K562 (cell line): ENCODE data around the gene MAGEB4. TPM values are rescaled to one million over a fixed set of nuclear protein-coding genes. Genes with fewer than 3 reads are reported as not detected.

Source experiments
- BRCA1 ChIP-seq, 2 experiments: fragments of 450-650 bp in 1 of 2; sonication (generic) in 1 of 2; formaldehyde crosslinking in 1 of 2; IDR thresholded peaks; 2 replicates each; pipeline versions ENCODE4 v1.5.0 to v1.6.1; 2017 to 2020; ENCODE audit warnings: mild to moderate bottlenecking in 1 of 2, missing genetic modification reagents in 1 of 2
- CBX1 ChIP-seq: sonication (generic); IDR thresholded peaks from 2 replicates; pipeline ENCODE4 v1.6.1; 2016; ENCODE audit warnings: antibody characterized with exemption, low read depth, mild to moderate bottlenecking
- CCNT2 ChIP-seq: IDR thresholded peaks from 2 replicates; pipeline ENCODE4 v1.6.1; 2011; ENCODE audit warnings: borderline replicate concordance, low read depth, mild to moderate bottlenecking, moderate library complexity, mixed read lengths, low read length; ENCODE audit not compliant: insufficient read length; ENCODE audit errors: extremely low read depth
- CHD2 ChIP-seq: IDR thresholded peaks from 2 replicates; pipeline ENCODE4 v1.6.1; 2011; ENCODE audit warnings: low read depth, low read length
- CTCF ChIP-seq, 3 experiments: IDR thresholded peaks in 2 of 3; conservative IDR thresholded peaks in 1 of 3; 2 replicates each; pipeline ENCODE4 v1.5.1; 2011 to 2012; ENCODE audit warnings: low read length in 3 of 3, mild to moderate bottlenecking in 3 of 3, control low read depth in 2 of 3, improper control_type of control experiment in 1 of 3, inconsistent platforms in 1 of 3, low read depth in 1 of 3, mixed read lengths in 1 of 3, moderate library complexity in 1 of 3; ENCODE audit not compliant: insufficient read depth in 2 of 3
- DIDO1 ChIP-seq: fragments of 450-650 bp; IDR thresholded peaks from 2 replicates; pipeline ENCODE4 v1.6.1; 2016; ENCODE audit warnings: low read depth, missing biosample characterization, missing genetic modification characterization
- GTF2E2 ChIP-seq: fragments of 200-800 bp; sonication (Bioruptor generic); IDR thresholded peaks from 2 replicates; pipeline ENCODE4 v1.6.1; 2016; ENCODE audit warnings: missing genetic modification characterization, missing compliant biosample characterization
- L3MBTL2 ChIP-seq: fragments of 450-650 bp; IDR thresholded peaks from 2 replicates; pipeline ENCODE4 v1.6.1; 2016; ENCODE audit warnings: mild to moderate bottlenecking, moderate library complexity
- MCM5 ChIP-seq: fragments of 450-650 bp; IDR thresholded peaks from 2 replicates; pipeline ENCODE4 v1.6.1; 2016; ENCODE audit warnings: low read depth
- NFIX ChIP-seq: fragments of 250-450 bp; sonication (Bioruptor Pico); IDR thresholded peaks from 2 replicates; pipeline ENCODE4 v1.4.0; 2020; ENCODE audit warnings: low read depth, mild to moderate bottlenecking, moderate library complexity
- PHB2 ChIP-seq: fragments of 450-650 bp; IDR thresholded peaks from 2 replicates; pipeline ENCODE4 v1.6.1; 2017; ENCODE audit warnings: low read depth
- PRPF4 ChIP-seq: fragments of 200-400 bp; formaldehyde crosslinking; IDR thresholded peaks from one replicate; pipeline ENCODE4 v1.6.1; 2017; ENCODE audit warnings: low read length, low read depth, mild to moderate bottlenecking; ENCODE audit not compliant: insufficient read depth, poor library complexity, severe bottlenecking
- RFX5 ChIP-seq: IDR thresholded peaks from 2 replicates; pipeline ENCODE4 v1.6.1; 2011; ENCODE audit warnings: low read depth, mild to moderate bottlenecking, improper control_type of control experiment, low read length
- RREB1 ChIP-seq: fragments of 250-450 bp; sonication (Bioruptor Pico); IDR thresholded peaks from 2 replicates; pipeline ENCODE4 v1.4.0; 2020
- ZBTB8A ChIP-seq: fragments of 450-650 bp; IDR thresholded peaks from 2 replicates; pipeline ENCODE4 v1.6.1; 2018; ENCODE audit warnings: mild to moderate bottlenecking, moderate library complexity; ENCODE audit not compliant: partially characterized antibody
- ZNF143 ChIP-seq: sonication (generic); formaldehyde crosslinking; IDR thresholded peaks from 2 replicates; pipeline ENCODE4 v1.9.0; 2022; ENCODE audit warnings: mild to moderate bottlenecking, missing genetic modification reagents
- ZNF146 ChIP-seq: IDR thresholded peaks from one replicate; pipeline ENCODE4 v1.6.1; 2018; ENCODE audit warnings: missing compliant biosample characterization; ENCODE audit not compliant: unreplicated experiment
- ZNF175 ChIP-seq: fragments of 200-800 bp; sonication (Bioruptor generic); IDR thresholded peaks from 2 replicates; pipeline ENCODE4 v1.6.1; 2016; ENCODE audit warnings: low read depth, mild to moderate bottlenecking, missing genetic modification characterization, missing compliant biosample characterization
- ZNF316 ChIP-seq: fragments of 450-650 bp; IDR thresholded peaks from 2 replicates; pipeline ENCODE4 v1.6.1; 2016
- ZNF354B ChIP-seq: fragments of 250-450 bp; sonication (Bioruptor Pico); IDR thresholded peaks from 2 replicates; pipeline ENCODE4 v1.4.0; 2020
- ZNF384 ChIP-seq: IDR thresholded peaks from 2 replicates; pipeline ENCODE4 v1.6.1; 2012; ENCODE audit warnings: low read depth, low read length, improper control_type of control experiment
- polyA plus RNA-seq, 8 experiments: library from polyadenylated mRNA; depleted of rRNA in 4 of 8; stranded (reverse) in 5 of 8; unstranded in 3 of 8; fragments of >200 nt; fragmentation: Nextera tagmentation in 2 of 8; fragmentation: Illumina TruSeq in 1 of 8; extraction: Ambion mirVana in 2 of 8; extraction: Trizol in 1 of 8; gene quantifications; 2 replicates each; pipeline versions ENCODE4 v1.2.1 to v1.2.3, GENCODE V29; 2011 to 2014; ENCODE audit warnings: inconsistent platforms in 1 of 8, missing spikeins in 1 of 8
- total RNA-seq, 7 experiments: library from RNA; depleted of rRNA in 6 of 7; stranded (reverse); fragments of >200 nt in 6 of 7; fragmentation: Illumina TruSeq in 2 of 7; extraction: Trizol in 2 of 7; gene quantifications; 2 replicates each; pipeline versions ENCODE4 v1.2.1 to v1.2.3, GENCODE V29; 2011 to 2021; ENCODE audit warnings: low replicate concordance in 1 of 7
- TF ChIP-seq, protein P1 (sequence below): fragments of 250-450 bp; sonication (Bioruptor Pico); IDR thresholded peaks from 2 replicates; pipeline ENCODE4 v1.4.0; 2020

MAGEB4 gene
- total and polyA plus RNA-seq, 9 of the 15 experiments (the other 6 are each of a cell fraction or from before 2014, with no cell fraction given), result 0.04 to 0.09 (median 0.06) TPM; not detected in 6

- TF ChIP-seq ZNF384 (peak; percentile 98), ZNF316 (no peak), ZBTB8A (no peak), GTF2E2 (tag) (0 out of 2 replicates have a peak, but pooled peaks have one; percentile 44), CCNT2 (no peak), RREB1 (CRISPR knock-in tag) (no peak), CTCF (IDR thresholded peaks at IDR 0.05 in 2 of 3, conservative IDR thresholded peaks at IDR 0.05 in 1 of 3; ENCODE audit: insufficient read depth in 2 of 3, low read depth in 1 of 3, low read length in 3 of 3) (peak; percentile 61 to 81 (median 71)), CHD2 (no peak), PRPF4 (no peak), ZNF143 (CRISPR knock-in tag) (no peak), ZNF146 (no peak), BRCA1 (IDR thresholded peaks at IDR 0.05) (no peak), BRCA1 (CRISPR knock-in tag; IDR thresholded peaks at IDR 0.05) (no peak), NFIX (CRISPR knock-in tag) (no peak), RFX5 (no peak), PHB2 (no peak), DIDO1 (tag) (no peak), ZNF175 (CRISPR knock-in tag) (no peak), MCM5 (no peak), CBX1 (no peak), L3MBTL2 (no peak), ZNF354B (CRISPR knock-in tag) (no peak)
- TF ChIP-seq, protein P1, sequence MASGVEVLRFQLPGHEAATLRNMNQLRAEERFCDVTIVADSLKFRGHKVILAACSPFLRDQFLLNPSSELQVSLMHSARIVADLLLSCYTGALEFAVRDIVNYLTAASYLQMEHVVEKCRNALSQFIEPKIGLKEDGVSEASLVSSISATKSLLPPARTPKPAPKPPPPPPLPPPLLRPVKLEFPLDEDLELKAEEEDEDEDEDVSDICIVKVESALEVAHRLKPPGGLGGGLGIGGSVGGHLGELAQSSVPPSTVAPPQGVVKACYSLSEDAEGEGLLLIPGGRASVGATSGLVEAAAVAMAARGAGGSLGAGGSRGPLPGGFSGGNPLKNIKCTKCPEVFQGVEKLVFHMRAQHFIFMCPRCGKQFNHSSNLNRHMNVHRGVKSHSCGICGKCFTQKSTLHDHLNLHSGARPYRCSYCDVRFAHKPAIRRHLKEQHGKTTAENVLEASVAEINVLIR, result 0 out of 2 replicates have a peak, but pooled peaks have one; percentile 24
These were observed 26.4 kb upstream of the MAGEB4 start, which contains the start of gene MAGEB2 (continued) for GRCh38 chrX:30215357-30215843.
